Measurements from ENCODE around the gene PPP1R14C.

Gene PPP1R14C

DNA sequence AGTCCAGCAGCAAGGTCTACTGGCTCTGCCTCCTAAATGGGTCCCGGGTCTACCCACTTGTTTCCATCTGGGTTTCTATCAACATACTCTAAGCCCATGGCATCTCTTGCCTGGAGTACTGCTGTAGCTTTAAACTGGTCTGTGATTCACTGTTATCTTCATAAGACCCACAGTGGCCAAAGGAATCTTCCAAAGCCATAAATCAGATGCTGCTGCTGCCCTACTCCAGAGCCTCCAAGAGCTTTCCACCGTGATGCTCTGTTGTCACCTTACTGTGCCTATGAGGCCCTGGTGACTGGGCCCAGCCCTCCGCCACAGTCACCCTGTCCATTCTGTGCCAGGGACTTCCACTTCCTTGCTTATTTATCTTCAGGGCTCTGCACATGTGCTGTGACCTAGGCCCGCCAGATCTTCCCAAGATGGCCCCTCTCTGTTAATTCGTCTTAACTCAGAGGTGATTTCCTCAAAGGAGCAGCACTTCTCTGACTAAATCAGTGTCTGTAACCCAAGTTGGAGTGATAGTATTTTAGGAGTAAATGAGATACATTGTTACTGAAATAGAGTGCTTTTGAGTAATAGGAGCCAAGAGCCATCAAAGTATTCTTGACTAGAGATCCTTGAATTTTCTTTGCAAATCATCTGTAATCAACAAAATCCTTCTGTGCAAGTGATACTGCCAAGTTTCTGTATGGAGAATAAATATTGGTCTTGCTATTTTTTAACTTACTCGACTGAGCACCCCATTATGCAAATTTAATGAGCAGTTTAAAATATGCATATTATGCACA lies 102.5 kb downstream of the PPP1R14C start:
- DNase-seq = no peak
- Histone ChIP-seq H3K36me3 (no peaks in the 10 kb centered on the region), H3K9me3 (no peaks in the 10 kb centered on the region), H3K27me3 (no peaks in the 10 kb centered on the region), H3K4me1 (no peaks in the 10 kb centered on the region), H3K4me3 (ENCODE audit: low read depth, low read length) (no peak overlapping the region)
- TF ChIP-seq, protein P1, sequence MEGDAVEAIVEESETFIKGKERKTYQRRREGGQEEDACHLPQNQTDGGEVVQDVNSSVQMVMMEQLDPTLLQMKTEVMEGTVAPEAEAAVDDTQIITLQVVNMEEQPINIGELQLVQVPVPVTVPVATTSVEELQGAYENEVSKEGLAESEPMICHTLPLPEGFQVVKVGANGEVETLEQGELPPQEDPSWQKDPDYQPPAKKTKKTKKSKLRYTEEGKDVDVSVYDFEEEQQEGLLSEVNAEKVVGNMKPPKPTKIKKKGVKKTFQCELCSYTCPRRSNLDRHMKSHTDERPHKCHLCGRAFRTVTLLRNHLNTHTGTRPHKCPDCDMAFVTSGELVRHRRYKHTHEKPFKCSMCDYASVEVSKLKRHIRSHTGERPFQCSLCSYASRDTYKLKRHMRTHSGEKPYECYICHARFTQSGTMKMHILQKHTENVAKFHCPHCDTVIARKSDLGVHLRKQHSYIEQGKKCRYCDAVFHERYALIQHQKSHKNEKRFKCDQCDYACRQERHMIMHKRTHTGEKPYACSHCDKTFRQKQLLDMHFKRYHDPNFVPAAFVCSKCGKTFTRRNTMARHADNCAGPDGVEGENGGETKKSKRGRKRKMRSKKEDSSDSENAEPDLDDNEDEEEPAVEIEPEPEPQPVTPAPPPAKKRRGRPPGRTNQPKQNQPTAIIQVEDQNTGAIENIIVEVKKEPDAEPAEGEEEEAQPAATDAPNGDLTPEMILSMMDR (IDR thresholded peaks at IDR 0.05; ENCODE audit: low read depth, low read length) = no peak

DNA sequence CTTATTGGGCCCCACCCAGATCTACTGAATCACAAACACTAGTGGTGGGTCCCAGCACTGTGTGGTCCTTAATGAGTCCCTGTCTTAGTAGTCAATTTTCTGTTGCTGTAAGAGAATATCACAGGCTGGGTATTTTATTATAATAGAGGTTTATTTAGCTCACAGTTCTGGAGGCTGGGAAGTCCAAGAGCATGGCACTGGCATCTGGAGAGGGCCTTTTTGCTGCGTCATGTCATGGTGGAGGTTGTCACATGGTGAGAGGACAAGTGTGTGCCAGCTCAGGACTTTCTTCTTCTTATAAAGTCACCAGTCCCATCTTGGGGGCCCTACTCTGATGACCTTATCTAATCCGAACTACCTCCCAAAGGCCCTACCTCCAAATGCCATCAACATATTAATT lies 105.0 kb downstream of the PPP1R14C start:
- H3K27me3 ChIP-seq = no peaks in the 10 kb centered on the region
- DNase-seq = no peak
- no peak overlapping the region for H3K4me3 ChIP-seq (ENCODE audit: low read depth, low read length)
- H3K36me3 ChIP-seq = no peaks in the 10 kb centered on the region
- TF ChIP-seq, protein P1 (IDR thresholded peaks at IDR 0.05; ENCODE audit: low read depth, low read length) = no peak
- no peaks in the 10 kb centered on the region for H3K9me3 ChIP-seq
- no peaks in the 10 kb centered on the region for H3K4me1 ChIP-seq

DNA sequence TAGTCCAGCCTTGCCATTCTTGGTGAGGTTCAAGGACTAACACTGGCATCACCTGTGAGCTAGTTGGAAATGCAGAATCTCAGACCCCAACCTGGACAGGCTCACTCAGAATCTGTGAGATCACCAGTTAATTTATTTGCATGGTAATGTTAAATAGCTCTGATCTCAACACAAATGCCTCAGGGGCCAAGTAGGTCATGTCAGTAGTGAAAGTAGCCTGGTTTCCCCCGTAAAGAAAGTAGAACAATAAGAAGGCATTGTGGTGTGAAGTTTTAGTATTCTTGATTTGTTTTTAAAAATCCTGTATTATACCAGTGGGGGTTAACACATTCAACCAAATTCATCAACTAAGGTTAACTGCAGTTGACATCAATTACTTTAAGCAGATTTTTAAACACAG lies 105.5 kb downstream of the PPP1R14C start:
- Histone ChIP-seq H3K27me3 (no peaks in the 10 kb centered on the region), H3K4me3 (ENCODE audit: low read depth, low read length) (no peak overlapping the region), H3K4me1 (no peaks in the 10 kb centered on the region), H3K36me3 (no peaks in the 10 kb centered on the region), H3K9me3 (no peaks in the 10 kb centered on the region)
- DNase-seq = no peak
- TF ChIP-seq, protein P1 (IDR thresholded peaks at IDR 0.05; ENCODE audit: low read depth, low read length) = no peak

DNA sequence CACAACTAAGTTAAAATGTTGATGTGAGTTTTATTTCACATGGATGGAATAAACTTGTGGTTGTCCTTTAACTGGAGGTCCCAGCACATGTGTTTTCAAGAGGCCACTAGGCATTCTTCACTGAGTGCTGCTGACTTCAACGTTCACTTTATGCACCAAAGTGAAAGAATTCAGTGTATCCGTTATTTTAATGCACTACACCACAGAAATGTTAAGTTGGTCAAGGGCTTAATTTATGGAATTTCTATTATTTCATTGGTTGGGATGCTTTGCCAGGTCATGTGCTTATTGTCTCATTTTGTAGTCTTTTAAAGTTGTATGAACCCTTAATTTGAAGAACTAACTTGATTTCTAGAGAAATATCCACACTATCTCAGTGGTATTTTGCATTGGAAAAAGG lies 106.4 kb downstream of the PPP1R14C start:
- TF ChIP-seq, protein P1 (IDR thresholded peaks at IDR 0.05; ENCODE audit: low read depth, low read length) = no peak
- H3K36me3 ChIP-seq = no peaks in the 10 kb centered on the region
- no peaks in the 10 kb centered on the region for H3K9me3 ChIP-seq
- no peak for DNase-seq
- no peaks in the 10 kb centered on the region for H3K27me3 ChIP-seq
- no peak overlapping the region for H3K4me3 ChIP-seq (ENCODE audit: low read depth, low read length)
- H3K4me1 ChIP-seq = no peaks in the 10 kb centered on the region

DNA sequence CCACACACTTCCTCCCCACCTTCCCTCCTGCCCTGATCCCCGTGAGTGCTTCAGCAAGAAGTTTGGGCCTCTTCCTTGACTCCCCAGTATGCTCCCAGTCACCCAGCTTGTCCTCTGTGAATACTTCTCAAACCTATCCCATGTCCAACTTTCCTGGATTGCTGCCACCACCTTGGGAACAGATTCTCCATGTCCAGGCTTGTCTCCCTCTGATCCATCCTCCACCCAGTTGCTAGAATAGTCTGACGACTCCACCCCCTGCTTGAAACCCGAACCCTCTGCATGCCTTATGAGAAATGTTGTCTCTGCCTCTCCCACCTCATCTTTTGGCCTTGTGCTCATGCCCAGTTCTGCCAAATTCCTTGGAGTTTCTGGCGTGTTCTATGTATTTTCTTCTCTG lies 108.0 kb downstream of the PPP1R14C start:
- Histone ChIP-seq H3K4me3 (ENCODE audit: low read depth, low read length) (no peak overlapping the region), H3K27me3 (0 out of 2 replicates have a peak, but pooled peaks cover 5% of the 10 kb centered on the region), H3K9me3 (no peaks in the 10 kb centered on the region), H3K4me1 (no peaks in the 10 kb centered on the region), H3K36me3 (no peaks in the 10 kb centered on the region)
- TF ChIP-seq, protein P1 (IDR thresholded peaks at IDR 0.05; ENCODE audit: low read depth, low read length) = no peak
- DNase-seq = no peak

DNA sequence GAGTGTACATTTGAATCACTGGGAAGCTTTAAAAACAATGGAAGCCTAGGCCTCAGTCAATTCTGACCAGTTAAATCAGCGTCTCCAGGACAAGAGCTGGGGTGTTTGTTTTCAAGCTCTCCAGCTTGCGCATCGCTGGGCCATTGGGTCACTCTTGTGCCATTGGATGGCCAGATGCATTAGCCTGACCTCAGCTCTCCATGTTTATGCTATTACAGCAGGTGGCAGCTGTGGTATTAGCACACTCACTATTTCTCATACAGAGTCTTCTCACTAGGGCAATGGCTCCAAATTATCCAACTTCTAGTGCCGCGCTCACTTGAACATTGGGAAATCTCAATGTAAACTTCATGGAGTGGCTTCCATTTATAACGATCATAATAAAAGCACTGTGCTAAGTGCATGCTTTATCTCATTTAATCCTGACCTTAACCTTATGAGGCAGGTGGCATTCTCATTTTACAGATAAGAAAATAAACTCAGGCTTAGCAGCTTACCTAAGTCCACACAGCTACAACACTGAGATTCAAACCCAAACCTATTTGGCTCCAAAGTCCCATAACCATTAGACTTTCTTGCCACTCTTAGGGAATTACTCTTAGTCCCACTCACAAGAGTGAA lies 108.8 kb downstream of the PPP1R14C start:
- no peak for DNase-seq

More for the DNA sequence above, 108.8 kb downstream of the PPP1R14C start:
- TF ChIP-seq, protein P1 (IDR thresholded peaks at IDR 0.05; ENCODE audit: low read depth, low read length) = no peak
- no peaks in the 10 kb centered on the region for H3K9me3 ChIP-seq
- no peak overlapping the region for H3K4me3 ChIP-seq (ENCODE audit: low read depth, low read length)
- H3K4me1 ChIP-seq = no peaks in the 10 kb centered on the region
- H3K36me3 ChIP-seq = no peaks in the 10 kb centered on the region
- 0 out of 2 replicates have a peak, but pooled peaks cover 5% of the 10 kb centered on the region for H3K27me3 ChIP-seq
